Measurements from ENCODE around the gene AGAP1. TPM values are rescaled to one million over a fixed set of nuclear protein-coding genes. Genes with fewer than 3 reads are reported as not detected.

The AGAP1 gene
- total RNA-seq, 1 donor from 2014 or later = 54.7 TPM

GRCh38 chr2:235898766-235899165 is 404.9 kb downstream of the AGAP1 start:
- Mint-ChIP-seq H3K27me3 (ENCODE audit: low read depth) (no peaks in the 10 kb centered on the region), H3K9me3 (no peaks in the 10 kb centered on the region), H3K36me3 (ENCODE audit: low read depth) (peaks cover 30% of the 10 kb centered on the region), H3K4me1 (no peaks in the 10 kb centered on the region), H3K27ac (ENCODE audit: unreplicated experiment) (no peak overlapping the region), H3K4me3 (no peak overlapping the region)
- no peak for TF ChIP-seq CTCF (conservative IDR thresholded peaks at IDR 0.05)
- no peak for DNase-seq (ENCODE audit: low read depth, low spot score)

GRCh38 chr2:235900631-235901030 is 406.8 kb downstream of the AGAP1 start:
- DNase-seq (ENCODE audit: low read depth, low spot score) = no peak
- Mint-ChIP-seq H3K4me1 (peaks cover 3% of the 10 kb centered on the region), H3K36me3 (ENCODE audit: low read depth) (peaks cover 21% of the 10 kb centered on the region), H3K4me3 (no peak overlapping the region), H3K27ac (ENCODE audit: unreplicated experiment) (no peak overlapping the region), H3K27me3 (ENCODE audit: low read depth) (no peaks in the 10 kb centered on the region), H3K9me3 (no peaks in the 10 kb centered on the region)
- no peak for TF ChIP-seq CTCF (conservative IDR thresholded peaks at IDR 0.05)

- no peak for TF ChIP-seq CTCF (conservative IDR thresholded peaks at IDR 0.05)
- H3K27me3 Mint-ChIP-seq (ENCODE audit: low read depth) = no peaks in the 10 kb centered on the region
- no peak for DNase-seq (ENCODE audit: low read depth, low spot score)
- peaks cover 18% of the 10 kb centered on the region for H3K36me3 Mint-ChIP-seq (ENCODE audit: low read depth)
- no peaks in the 10 kb centered on the region for H3K9me3 Mint-ChIP-seq
- peaks cover 3% of the 10 kb centered on the region for H3K4me1 Mint-ChIP-seq
- no peak overlapping the region for H3K27ac Mint-ChIP-seq (ENCODE audit: unreplicated experiment)
- H3K4me3 Mint-ChIP-seq = no peak overlapping the region
Observed at GRCh38 chr2:235901243-235901642, 407.4 kb downstream of the AGAP1 start.

GRCh38 chr2:235903782-235904584 is 410.1 kb downstream of the AGAP1 start:
- no peak for TF ChIP-seq CTCF (conservative IDR thresholded peaks at IDR 0.05)

GRCh38 chr2:235904585-235904931 is 410.7 kb downstream of the AGAP1 start:
- no peak overlapping the region for H3K4me3 Mint-ChIP-seq

More at GRCh38 chr2:235903782-235904584, 410.1 kb downstream of the AGAP1 start:
- Mint-ChIP-seq H3K27ac (ENCODE audit: unreplicated experiment) (no peak overlapping the region), H3K27me3 (ENCODE audit: low read depth) (no peaks in the 10 kb centered on the region), H3K4me1 (peaks cover 3% of the 10 kb centered on the region), H3K4me3 (no peak overlapping the region), H3K9me3 (no peaks in the 10 kb centered on the region), H3K36me3 (ENCODE audit: low read depth) (peaks cover 13% of the 10 kb centered on the region)
- no peak for DNase-seq (ENCODE audit: low read depth, low spot score)

More at GRCh38 chr2:235904585-235904931, 410.7 kb downstream of the AGAP1 start:
- Mint-ChIP-seq H3K4me1 (peaks cover 3% of the 10 kb centered on the region), H3K27ac (ENCODE audit: unreplicated experiment) (no peak overlapping the region), H3K27me3 (ENCODE audit: low read depth) (no peaks in the 10 kb centered on the region), H3K36me3 (ENCODE audit: low read depth) (peaks cover 13% of the 10 kb centered on the region), H3K9me3 (no peaks in the 10 kb centered on the region)
- no peak for DNase-seq (ENCODE audit: low read depth, low spot score)
- no peak for TF ChIP-seq CTCF (conservative IDR thresholded peaks at IDR 0.05)

Data from neural crest cell (in vitro differentiated cells).